Measurements from ENCODE around the gene MT1B.
"Not testable (repeated sequence)": the region's sequence is repeated elsewhere in the genome, so short reads cannot be mapped to it uniquely, and the experiment has no call there.

The MT1B gene

GRCh38 chr16:56669005-56669839 lies 17.5 kb downstream of the MT1B start, which contains the start of gene MT1H:
MT1H (plus strand) TSS chr16:56669814; CDS start chr16:56669885, 71 bp downstream.
- DNase-seq, result peak; percentile 35

- no peak for DNase-seq
These were observed 18.3 kb downstream of the MT1B start for GRCh38 chr16:56669840-56670619.

GRCh38 chr16:56670620-56670934 lies 18.9 kb downstream of the MT1B start:
- no peak for DNase-seq

- not testable (repeated sequence) for DNase-seq
These were observed 20.0 kb downstream of the MT1B start for GRCh38 chr16:56671691-56672090.

GRCh38 chr16:56672171-56672570 lies 20.5 kb downstream of the MT1B start:
- not testable (repeated sequence) for DNase-seq

- no peak for DNase-seq
These were observed 21.3 kb downstream of the MT1B start for GRCh38 chr16:56672761-56673536.

GRCh38 chr16:56673921-56674320 lies 22.2 kb downstream of the MT1B start:
- no peak for DNase-seq

- DNase-seq, result not testable (repeated sequence)
These were observed 22.9 kb downstream of the MT1B start for GRCh38 chr16:56674570-56674969.

- peak; percentile 64 for DNase-seq
These were observed 24.1 kb downstream of the MT1B start for GRCh38 chr16:56675685-56676210.

- no peak for DNase-seq
These were observed 25.8 kb downstream of the MT1B start for GRCh38 chr16:56677474-56677873.

GRCh38 chr16:56679078-56679730 lies 27.5 kb downstream of the MT1B start:
- no peak for DNase-seq

- no peak for DNase-seq
These were observed 28.1 kb downstream of the MT1B start for GRCh38 chr16:56679818-56680217.

GRCh38 chr16:56681939-56682702 lies 30.4 kb downstream of the MT1B start, which contains the start of gene MT1X:
MT1X (plus strand) TSS chr16:56682470; CDS start chr16:56682541, 71 bp downstream.
- peak; percentile 94 for DNase-seq

- DNase-seq, result peak; percentile 30
These were observed 31.2 kb downstream of the MT1B start for GRCh38 chr16:56682703-56683397.

- DNase-seq, result no peak
These were observed 31.9 kb downstream of the MT1B start for GRCh38 chr16:56683424-56684172.

GRCh38 chr16:56684256-56684925 lies 32.7 kb downstream of the MT1B start:
- DNase-seq, result no peak

- DNase-seq, result no peak
These were observed 33.4 kb downstream of the MT1B start for GRCh38 chr16:56684926-56685590.

- DNase-seq, result no peak
These were observed 35.1 kb downstream of the MT1B start for GRCh38 chr16:56686758-56687157.

GRCh38 chr16:56688762-56689161 lies 37.1 kb downstream of the MT1B start:
- DNase-seq, result no peak
